Measurements from ENCODE around the gene YY1AP1. TPM values are rescaled to one million over a fixed set of nuclear protein-coding genes. Genes with fewer than 3 reads are reported as not detected.
"Not testable (repeated sequence)": the region's sequence is repeated elsewhere in the genome, so short reads cannot be mapped to it uniquely, and the experiment has no call there.

YY1AP1 gene
- total RNA-seq, 1 experiment from 2014 or later = 48.2 TPM

DNA sequence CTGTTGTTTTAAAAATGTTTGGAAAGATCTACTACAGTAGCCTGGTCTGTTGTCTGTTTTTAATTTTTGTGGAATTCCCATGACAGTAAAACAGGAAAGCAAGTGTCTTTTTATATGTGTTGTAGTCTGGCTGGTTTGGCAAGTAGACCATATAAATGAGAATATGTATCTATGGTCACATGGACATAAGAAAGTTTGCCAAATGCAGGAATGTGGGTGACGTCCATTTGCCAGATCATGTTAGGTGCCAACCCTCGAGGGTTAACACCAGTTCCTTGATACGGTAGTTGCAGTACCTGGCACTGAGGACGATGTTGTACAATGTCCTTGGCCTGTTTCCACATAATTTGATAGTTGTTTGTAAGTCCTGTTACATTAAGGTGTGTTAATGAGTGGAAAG, 6.5 kb upstream of the YY1AP1 start:
- DNase-seq (ENCODE audit: low spot score) = no peak

DNA sequence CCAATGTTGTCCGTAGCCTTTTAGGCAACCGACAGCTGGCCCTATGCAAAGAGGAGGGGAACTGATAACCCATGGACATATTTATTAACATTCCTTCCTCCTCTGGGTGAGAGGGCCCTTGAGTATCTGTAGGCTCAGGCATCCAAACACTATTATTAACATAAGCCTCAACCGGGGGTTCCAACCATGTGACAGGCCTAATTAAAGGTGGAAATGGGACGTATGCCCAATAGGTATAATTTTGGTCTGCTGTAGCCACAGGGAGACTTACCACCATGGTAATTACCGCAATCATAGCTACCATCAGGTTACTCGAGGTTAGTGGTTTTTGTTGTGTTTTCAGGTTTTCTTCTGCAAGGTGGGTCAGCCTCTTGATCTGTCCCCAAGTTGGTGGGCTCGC, 5.6 kb upstream of the YY1AP1 start:
- DNase-seq (ENCODE audit: low spot score) = no peak

DNA sequence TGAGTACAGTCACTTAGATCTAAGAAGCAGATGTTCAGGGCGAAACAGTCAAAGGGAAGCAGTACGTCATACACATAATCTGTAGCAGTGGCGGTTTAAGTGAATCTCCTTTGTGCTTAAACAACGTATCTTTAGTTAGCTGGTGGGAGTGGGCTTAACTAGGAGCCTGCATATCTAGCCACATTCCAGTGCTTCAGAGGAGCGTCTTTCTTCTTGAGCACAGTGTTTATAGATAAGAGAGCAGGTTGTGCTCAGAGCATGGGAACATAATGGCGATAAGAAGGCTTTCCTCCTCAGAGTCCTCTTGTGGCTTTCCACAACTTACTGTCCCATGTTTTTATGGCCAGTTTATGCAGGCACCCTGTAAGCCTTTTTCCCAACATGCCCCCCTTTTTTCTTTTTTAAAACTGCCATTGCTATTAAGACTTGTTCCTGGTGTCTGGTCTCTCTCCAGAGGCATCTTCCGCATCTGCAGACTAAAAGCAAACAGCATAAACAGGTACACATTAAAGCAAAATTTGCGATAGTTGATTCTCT, 3.5 kb upstream of the YY1AP1 start:
- no peak for DNase-seq (ENCODE audit: low spot score)

DNA sequence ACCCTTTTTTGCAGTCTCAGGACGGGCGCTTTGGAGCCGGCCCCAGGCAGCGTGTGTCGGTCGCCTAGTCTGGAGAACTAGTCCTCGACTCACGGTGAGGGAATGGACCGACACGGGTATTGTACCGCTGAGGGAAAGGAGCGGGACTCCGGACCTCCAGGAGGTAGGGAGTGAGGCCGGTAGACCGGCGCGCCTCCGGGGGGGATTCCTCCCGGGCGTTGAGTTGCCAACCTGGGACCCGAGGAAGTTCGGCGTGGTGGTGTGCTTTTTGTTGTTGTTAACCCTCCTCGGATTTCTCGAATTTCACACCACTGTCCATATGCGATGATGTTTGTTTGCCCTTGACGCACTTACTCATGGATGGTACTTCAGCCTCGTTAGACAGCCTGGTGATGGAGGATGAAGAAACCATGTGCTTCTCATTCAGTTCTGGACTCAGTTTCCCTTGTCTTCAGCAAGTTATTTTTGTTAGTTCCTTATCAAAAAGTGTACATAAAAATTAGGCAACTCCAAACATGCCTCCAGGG, 570 bp upstream of the YY1AP1 start, which contains the start of gene DAP3:
Gene DAP3, plus strand, starts transcription at position 11 of the 527 bp plus-strand sequence. CDS start 20,689 bp downstream, outside the sequence.
- not testable (repeated sequence) for DNase-seq (ENCODE audit: low spot score)

DNA sequence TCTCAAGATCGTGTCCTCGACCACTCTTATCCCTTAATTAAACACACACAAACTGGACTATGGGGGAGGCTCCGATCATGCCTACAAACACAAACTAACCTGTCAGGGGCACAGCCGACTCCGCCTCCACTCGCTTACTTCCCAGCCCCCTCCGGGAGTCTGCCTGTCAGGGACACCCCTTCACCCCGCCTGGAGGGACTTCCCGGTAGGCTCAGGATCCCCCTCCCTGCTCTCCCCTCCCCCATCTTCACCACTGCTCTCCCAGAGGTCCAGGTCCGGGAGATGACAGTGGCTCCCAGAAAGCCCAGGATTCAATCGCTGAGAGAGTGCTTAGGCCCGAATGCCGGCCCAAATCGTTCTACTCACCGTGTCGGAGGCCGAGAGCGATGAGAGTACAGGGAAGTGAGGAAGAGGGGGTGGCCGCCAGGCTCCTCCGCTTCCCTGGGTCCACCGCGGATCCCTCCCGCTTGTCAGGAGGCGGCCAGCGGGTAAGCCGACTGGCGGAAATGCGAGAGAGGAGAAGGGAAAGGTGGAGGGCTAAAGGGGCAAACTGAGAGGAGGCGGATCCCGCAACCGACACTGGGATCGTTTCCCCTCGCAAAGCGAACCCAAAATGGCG, 760 bp downstream of the YY1AP1 start:
- DNase-seq (ENCODE audit: low spot score) = not testable (repeated sequence)

DNA sequence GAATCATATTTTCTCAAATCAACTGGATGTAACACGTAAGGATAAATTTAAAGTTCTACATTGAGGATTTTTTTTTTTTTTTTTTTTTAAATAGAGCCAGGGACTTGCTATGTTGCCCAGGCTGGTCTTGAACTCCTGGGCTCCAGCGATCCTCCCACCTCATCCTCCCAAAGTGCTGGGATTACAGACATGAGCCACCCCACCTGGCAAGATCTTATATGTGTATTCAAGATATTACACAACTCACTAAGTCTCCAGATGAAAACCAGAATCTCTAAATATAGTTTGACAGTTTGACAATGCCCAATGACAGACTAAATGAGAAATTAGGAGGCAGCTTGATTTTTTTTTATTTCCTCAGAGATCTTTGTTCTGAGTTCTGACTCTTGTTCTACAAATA, 6.8 kb downstream of the YY1AP1 start:
- no peak for DNase-seq (ENCODE audit: low spot score)

DNA sequence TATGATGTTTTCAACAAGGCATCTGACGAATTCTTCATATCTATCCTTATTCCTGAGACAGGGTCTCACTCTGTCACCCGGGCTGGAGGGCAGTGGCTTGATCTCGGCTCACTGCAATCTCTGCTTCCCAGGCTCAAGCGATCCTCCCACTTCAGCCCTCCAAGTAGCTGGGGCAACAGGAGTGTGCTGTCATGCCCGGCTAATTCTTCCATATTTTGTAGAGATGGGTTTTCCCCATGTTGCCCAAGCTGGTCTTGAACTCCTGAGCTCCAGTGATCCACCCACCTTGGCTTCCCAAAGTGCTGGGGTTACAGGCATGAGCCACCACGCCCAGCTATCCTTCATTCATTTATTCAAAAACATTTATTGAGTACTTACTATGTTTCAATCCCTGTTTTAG, 8.0 kb downstream of the YY1AP1 start:
- DNase-seq (ENCODE audit: low spot score) = no peak

DNA sequence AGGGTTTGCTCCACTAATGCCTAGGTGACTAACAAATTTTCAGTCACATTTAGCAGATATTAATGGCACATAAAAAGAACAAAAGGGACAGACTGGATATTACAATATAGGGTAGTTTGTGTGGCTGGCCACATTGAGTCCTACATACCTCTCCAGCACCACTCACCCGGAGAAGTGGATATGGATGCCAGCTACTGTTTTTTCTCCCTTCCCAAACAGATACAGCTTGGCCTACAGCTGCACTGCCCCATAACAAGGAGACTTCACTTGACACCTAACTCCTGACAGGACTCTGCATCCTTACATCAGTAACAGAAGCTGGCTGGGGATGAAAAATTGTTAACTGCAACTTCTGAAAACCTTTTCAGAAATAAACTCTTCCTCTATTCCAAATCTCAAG, 9.6 kb downstream of the YY1AP1 start:
- DNase-seq (ENCODE audit: low spot score) = not testable (repeated sequence)

DNA sequence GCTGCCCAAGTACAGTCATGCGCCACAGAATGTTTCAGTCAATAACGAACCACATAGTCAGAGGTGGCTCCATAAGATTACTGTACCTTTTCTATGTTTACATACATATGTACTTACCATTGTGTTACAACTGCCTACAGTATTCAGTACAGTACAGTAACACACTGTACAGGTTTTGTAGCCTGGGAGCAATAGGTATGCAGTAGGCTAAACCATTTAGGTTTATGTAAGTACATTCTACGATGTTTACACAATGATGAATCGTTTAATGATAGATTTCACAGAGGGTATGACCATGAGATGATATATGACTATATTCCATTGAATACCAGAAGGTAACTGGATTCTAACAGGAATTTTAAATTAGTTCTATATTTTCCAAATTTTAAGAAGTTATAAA, 10.5 kb downstream of the YY1AP1 start:
- DNase-seq (ENCODE audit: low spot score) = no peak

DNA sequence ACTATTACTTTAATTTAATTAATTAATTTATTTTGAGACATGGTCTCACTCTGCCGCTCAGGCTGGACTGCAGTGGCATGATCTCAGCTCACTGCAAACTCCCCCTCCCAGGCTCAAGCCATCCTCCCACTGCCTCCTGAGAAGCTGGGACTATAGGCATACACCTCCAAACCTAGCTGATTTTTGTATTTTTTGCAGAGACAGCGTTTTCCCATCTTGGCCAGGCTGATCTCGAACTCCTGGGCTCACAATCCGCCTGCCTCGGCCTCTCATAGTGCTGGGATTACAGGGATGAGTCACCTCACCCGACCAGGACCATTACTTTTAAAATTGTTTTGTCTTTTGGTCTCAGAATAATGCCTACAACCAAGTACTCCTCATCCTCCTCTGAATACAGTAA, 15.6 kb downstream of the YY1AP1 start:
- no peak for DNase-seq (ENCODE audit: low spot score)

DNA sequence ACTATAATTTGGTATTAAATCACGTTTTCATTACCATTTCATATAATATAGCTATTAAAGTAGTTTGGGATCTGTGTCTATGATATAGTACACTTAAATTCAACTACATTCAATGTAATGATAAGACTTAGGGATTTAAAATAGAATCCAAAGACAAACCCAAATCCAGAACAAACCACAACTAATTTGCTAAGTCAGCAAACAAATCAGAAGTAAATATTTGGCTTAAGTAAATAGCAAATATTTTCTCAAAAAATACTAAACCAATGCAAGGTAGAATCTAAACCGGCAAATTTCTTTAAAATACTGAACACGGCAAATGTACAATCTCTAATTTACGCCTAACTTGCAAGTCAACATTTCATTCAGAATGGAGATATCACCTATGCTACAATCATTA, 16.8 kb downstream of the YY1AP1 start:
- no peak for DNase-seq (ENCODE audit: low spot score)

DNA sequence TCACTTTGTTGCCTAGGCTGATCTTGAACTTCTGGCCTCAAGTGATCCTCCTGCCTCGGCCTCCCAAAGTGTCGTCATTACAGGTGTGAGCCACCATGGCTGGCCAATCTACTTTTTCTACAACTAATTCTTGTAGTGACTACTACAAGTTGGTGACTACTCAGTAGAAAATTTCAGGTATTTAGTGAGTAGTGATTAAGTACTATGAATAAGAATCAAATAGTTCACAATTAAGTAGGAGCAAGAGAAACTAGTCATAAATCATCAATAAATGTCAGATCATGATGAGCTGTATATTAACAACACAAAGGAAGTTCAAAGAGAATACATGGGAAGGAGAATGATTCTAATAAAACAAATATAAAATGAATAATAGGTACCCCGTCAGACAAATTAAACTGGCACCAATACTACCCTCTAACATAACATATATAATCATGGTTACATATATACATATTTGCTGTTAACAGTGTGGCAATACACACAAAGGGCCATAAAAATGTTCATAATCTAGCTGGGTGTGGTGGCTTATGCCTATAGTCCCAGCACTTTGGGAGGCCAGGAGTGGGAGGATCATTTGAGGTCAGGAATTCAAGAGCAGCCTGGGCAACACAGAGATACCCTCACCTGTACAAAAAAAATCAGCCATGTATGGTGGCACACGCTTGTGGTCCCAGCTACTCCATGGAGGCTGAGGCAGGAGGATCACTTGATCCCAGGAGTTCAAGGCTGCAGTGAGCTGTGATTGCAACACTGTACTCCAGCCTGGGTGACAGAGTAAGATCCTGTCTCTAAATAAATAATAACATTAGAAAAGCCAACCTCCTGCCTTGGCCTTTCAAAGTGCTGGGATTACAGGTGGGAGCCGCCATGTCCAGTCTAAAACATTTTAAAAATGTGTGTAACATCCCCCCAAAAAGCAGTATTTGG, 19.1 kb downstream of the YY1AP1 start:
- DNase-seq (ENCODE audit: low spot score) = no peak

DNA sequence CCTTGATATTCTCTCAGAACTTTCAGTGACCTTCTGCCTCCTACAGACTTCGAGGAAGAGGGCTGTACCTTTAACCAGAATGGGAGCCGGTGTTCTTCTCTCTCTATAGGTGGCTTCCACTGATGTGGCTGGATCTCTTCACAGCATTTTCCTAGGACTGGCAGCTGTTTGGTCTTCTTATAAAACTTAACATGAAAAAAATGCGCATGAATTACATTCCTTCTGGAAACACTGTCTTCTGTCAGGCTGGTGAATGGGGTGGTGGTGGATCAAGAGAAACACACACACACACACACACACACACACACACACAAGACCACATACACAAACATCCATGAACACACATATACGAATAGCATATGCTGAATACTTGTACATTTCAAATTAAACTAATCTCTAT, 27.3 kb downstream of the YY1AP1 start:
- DNase-seq (ENCODE audit: low spot score) = not testable (repeated sequence)

DNA sequence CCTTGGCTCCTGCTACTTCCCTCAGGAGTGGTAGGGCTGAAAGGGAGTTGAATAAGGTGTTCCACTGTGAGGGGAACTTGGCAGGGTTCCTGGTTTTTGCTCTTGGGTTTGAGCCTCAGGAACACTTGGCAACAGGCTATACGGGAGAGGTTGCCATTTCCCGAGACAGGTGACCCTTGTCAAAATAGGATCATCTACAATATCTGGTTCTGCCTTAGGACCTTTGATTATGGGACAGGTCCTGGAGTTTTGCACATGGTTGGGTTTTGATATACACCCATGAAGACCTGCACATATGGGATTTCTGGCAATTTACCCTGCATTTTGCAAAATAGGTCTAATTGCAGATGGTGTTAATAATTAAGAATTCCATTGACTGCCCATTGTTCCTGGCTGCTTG, 31.1 kb downstream of the YY1AP1 start:
- DNase-seq (ENCODE audit: low spot score) = no peak

DNA sequence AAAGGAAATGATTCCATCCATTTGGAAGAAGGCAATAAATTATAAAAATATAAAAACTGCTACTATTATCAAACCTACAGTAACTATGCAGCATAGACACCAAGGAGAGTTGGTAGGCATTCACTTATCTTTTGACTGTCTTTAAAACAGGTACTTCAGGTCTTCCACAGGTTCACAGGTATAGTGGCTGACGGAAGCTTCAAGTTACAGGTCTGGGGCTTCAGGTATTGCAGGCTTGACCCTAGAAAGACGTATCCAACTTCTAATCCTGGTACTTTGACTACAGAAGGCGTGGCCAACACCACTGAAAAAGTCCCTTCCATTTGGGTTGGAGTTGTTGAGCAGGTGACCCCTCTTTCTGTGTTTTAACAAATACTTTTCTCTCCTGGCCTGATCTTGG, 35.6 kb downstream of the YY1AP1 start:
- DNase-seq (ENCODE audit: low spot score) = no peak

DNA sequence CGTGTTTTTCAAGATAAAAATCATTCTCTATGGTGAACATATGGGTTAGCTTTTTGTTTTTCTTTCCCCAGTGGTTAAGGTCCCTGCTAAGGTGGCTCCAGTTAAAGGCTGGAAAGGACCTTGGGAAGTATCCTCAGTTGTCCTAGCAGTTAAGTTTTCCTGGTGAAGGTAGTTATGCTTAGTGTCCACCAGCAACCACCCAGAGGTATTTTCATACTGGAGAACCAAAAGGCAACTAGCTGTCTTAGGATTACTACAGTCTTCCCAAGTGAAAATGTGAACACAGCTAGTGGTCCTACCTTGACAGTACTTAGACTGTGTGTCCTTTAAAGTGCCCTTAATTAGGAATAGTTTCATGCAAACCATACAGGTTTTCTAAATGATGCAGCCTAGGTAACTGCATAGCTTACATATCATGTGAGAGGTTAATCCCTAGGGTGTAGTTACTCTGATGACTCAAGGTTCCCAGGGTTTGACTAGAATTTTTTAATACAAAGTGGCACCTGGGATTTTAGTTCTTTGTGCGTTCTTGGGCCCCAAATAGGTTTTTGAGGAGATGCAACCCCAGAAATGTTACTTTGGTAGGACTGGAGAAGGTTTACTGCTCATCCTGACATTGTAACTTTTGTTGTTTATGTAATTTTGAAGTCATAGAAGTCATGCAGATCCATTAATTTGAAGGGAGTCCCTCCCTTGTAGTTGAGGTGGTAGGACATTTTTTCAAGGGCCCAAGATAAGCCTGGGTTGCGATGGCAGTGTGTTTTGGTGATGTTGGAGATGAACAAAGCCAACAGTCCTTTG, 36.5 kb downstream of the YY1AP1 start:
- peak; percentile 53 for DNase-seq (ENCODE audit: low spot score)

DNA sequence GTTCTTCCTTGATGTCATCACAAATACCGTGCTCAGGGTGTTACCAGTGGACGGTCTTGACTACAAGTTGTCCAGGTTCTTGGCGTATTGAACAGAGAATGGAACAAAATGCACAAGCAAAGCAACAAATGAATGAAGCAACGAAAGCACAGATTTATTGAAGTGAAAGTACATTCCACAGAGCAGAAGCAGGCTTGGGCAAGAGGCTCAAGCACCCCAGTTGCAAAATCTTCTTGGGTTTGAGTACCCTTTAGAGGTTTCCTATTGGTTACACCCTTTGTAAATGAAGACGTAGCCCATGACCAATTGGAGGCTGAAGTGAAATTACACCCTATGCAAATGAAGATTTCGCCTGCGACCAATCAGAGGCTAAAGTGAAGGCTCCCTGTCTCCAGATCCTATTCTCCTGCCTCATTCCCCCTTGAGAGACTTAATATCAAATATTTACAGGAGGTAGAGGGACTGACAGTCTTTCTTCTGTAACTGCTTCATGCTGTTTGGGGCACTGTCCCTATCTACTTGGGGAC, 38.3 kb downstream of the YY1AP1 start:
- DNase-seq (ENCODE audit: low spot score) = no peak

DNA sequence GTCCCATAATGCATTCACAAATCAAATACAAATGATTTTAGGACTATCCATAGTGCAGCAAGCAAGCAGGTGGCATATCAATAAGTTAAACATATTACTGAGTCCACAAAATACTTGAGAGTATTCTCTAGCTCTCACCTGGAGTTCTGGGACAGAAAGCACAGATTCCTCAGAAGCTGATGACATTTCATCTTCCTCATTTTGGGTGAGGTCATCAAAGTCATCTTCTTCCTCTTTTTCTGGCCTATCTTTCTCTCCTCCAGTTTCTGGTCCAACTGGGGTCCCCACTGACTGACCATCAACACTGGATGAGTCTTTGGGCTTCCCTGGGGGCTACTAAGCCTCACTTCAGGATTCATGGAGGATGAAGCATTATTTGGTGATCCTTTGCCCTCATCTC, 38.9 kb downstream of the YY1AP1 start:
- no peak for DNase-seq (ENCODE audit: low spot score)

DNA sequence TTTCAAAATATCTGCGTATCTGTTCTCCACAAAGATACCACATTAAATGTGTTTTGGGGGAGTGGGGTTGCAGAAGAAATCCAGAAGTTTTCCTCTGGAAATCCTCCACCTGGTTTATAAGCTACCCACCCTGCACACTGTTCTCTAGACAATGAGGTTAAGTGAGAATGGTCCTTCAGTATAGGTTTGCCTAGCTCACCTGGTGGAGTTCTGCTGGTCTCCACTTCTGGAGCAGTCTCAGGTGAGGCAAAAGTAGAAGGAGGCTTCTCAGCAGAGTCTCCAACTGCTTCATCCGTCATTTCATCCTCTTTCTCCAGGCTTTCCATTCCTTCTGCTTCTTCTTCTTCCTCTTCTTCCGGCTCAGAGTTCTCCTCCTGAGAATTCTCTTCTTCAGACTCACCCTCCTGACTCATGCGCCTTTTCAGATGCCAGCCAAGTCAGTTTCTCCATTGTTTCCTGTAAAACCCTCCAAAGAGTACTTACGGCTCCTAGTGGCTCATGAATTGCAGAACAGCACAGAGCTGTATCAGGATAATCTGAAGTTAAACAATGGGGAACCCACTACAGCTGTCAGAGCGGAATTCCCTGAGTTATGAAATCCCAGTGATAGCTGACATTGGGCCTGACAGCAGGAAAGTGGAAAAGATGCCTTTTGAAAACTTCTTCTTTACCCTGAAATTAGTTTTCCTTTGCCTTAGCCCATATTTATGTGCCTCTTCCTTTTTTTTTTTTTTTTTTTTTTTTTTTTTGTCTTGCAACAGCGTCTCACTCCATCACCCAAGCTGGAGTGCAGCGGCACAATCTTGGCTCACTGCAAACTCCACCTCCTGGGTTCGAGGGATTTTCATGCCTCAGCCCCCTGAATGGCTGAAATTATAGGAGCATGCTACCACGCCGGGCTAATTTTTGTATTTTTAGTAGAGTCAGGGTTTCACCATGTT, 40.1 kb downstream of the YY1AP1 start:
- peak; percentile 97 for DNase-seq (ENCODE audit: low spot score)

DNA sequence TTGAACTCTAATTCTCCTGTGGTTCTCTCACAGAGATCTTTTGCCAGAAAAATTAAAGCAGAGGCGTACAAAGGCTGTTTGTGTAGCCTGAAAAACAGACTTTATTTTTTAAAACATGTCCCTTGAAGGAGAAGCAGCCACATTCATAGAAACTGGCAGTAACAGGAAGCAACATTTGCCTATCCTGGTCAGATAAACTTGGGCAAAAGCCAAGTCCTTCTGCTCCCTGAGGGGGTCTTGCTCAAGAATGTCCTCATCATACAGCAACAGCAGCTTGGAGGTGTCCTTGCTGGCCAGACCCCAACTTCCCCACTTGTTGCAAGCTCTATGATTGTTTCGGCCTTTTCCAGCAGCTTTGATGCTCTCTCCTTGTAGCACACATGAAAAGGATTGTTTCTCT, 42.3 kb downstream of the YY1AP1 start:
- DNase-seq (ENCODE audit: low spot score) = no peak
